Measurements from ENCODE around the gene SYT1. TPM values are rescaled to one million over a fixed set of nuclear protein-coding genes. Genes with fewer than 3 reads are reported as not detected.
A peak's percentile ranks its signal among the peaks of the same experiment; 100 is the strongest.

SYT1 gene
- total RNA-seq, 1 experiment from 2014 or later, result 15.8 TPM

DNA sequence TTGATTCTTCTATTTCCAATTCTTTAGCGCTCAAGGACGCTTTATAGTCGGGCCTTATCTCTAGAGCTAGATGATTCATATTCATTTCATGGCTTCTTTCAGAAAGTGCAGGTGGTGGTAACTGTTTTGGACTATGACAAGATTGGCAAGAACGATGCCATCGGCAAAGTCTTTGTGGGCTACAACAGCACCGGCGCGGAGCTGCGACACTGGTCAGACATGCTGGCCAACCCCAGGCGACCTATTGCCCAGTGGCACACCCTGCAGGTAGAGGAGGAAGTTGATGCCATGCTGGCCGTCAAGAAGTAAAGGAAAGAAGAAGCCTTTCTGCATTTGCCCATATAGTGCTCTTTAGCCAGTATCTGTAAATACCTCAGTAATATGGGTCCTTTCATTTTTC, 584.2 kb downstream of the SYT1 start:
- Histone ChIP-seq H2BK120ac (ENCODE audit: low read depth, low read length, poor library complexity, severe bottlenecking) (no peak overlapping the region), H3K79me1 (ENCODE audit: insufficient read depth, low read depth, low read length, poor library complexity, severe bottlenecking) (no peaks in the 10 kb centered on the region), H3K4me2 (ENCODE audit: insufficient read depth, insufficient read length, low read length) (no peak overlapping the region), H3K18ac (ENCODE audit: insufficient read length, low read depth, low read length) (no peak overlapping the region), H3K4ac (ENCODE audit: low read depth, low read length) (no peak overlapping the region), H3K4me1 (ENCODE audit: insufficient read depth, low read length) (peaks cover 5% of the 10 kb centered on the region; the same call in 1 of the 2 replicates), H3K56ac (ENCODE audit: insufficient read length, low read depth, low read length) (no peak overlapping the region), H3K23ac (ENCODE audit: insufficient read length, low read depth, low read length) (no peak overlapping the region), H3K79me2 (ENCODE audit: insufficient read depth, low read length) (no peaks in the 10 kb centered on the region), H3K23me2 (ENCODE audit: insufficient read length, low read depth, low read length, poor library complexity, severe bottlenecking) (no peaks in the 10 kb centered on the region), H2AFZ (ENCODE audit: low read length) (no peak overlapping the region), H4K8ac (replicated peaks; ENCODE audit: insufficient read length, low read depth, low read length) (no peak overlapping the region), H4K20me1 (ENCODE audit: control insufficient read depth, insufficient read depth, insufficient read length) (no peaks in the 10 kb centered on the region), H2BK12ac (ENCODE audit: insufficient read length, low read depth, low read length) (no peak overlapping the region), H3K27ac (ENCODE audit: insufficient read length, low read depth, low read length) (no peak overlapping the region), H3K27me3 (ENCODE audit: insufficient read depth, low read length) (no peaks in the 10 kb centered on the region), H3K9ac (ENCODE audit: extremely low read depth, insufficient read length, low read length) (no peak overlapping the region), H3K14ac (ENCODE audit: insufficient read depth, low read length) (no peak overlapping the region), H3T11ph (ENCODE audit: low read length) (no peak overlapping the region), H4K91ac (ENCODE audit: insufficient read length, low read depth, low read length) (no peak overlapping the region), H2BK15ac (ENCODE audit: low read depth, low read length) (no peak overlapping the region), H4K5ac (ENCODE audit: insufficient read length, low read depth, low read length) (no peak overlapping the region), H2BK5ac (ENCODE audit: insufficient read length, low read length) (no peak overlapping the region), H2AK5ac (ENCODE audit: insufficient read length, low read length) (no peak overlapping the region), H2BK20ac (ENCODE audit: low read depth, low read length, poor library complexity, severe bottlenecking) (no peak overlapping the region), H3K9me3 (ENCODE audit: control insufficient read depth, low read depth, low read length) (no peaks in the 10 kb centered on the region)
- TF ChIP-seq, protein P1, sequence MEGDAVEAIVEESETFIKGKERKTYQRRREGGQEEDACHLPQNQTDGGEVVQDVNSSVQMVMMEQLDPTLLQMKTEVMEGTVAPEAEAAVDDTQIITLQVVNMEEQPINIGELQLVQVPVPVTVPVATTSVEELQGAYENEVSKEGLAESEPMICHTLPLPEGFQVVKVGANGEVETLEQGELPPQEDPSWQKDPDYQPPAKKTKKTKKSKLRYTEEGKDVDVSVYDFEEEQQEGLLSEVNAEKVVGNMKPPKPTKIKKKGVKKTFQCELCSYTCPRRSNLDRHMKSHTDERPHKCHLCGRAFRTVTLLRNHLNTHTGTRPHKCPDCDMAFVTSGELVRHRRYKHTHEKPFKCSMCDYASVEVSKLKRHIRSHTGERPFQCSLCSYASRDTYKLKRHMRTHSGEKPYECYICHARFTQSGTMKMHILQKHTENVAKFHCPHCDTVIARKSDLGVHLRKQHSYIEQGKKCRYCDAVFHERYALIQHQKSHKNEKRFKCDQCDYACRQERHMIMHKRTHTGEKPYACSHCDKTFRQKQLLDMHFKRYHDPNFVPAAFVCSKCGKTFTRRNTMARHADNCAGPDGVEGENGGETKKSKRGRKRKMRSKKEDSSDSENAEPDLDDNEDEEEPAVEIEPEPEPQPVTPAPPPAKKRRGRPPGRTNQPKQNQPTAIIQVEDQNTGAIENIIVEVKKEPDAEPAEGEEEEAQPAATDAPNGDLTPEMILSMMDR (conservative IDR thresholded peaks at IDR 0.05), result peak; percentile 29; the same call in 1 of the 3 replicates
- no peak overlapping the region for H3K4me3 Mint-ChIP-seq
- H3K27me3 Mint-ChIP-seq (ENCODE audit: low read depth), result no peaks in the 10 kb centered on the region
- no CpG with 5 or more reads among the region's 11 CpGs for WGBS (ENCODE audit: extremely low coverage, insufficient read length, low lambda C conversion rate)
- peaks cover 2 to 8% of the 10 kb centered on the region in 2 experiments for H3K4me1 Mint-ChIP-seq
- no peak overlapping the region for H3K27ac Mint-ChIP-seq
- 0 out of 5 replicates have a peak, but pooled peaks cover 0 to 2% of the 10 kb centered on the region in 2 experiments for H3K9me3 Mint-ChIP-seq
- peaks cover 8 to 13% (median 11%) of the 10 kb centered on the region in 3 experiments; a peak in 6 of 7 replicates for H3K36me3 Mint-ChIP-seq (ENCODE audit: insufficient read depth in 1 of 3, low read depth in 3 of 3)
- peak; percentile 39 for DNase-seq

Measured in H9 (cell line).